Stimulated activated naive CD4-positive, alpha-beta T cell (primary cell): ENCODE data around the gene RPS5.
"Not testable (repeated sequence)": the region's sequence is repeated elsewhere in the genome, so short reads cannot be mapped to it uniquely, and the experiment has no call there.

Source experiments
- DNase-seq, 6 experiments: peaks; one replicate each; lab custom pipeline; 2025; lab: John Stamatoyannopoulos, UW

RPS5 gene

GRCh38 chr19:58385313-58385890 lies 1.7 kb upstream of the RPS5 start:
- DNase-seq: no peak

GRCh38 chr19:58385891-58386575 lies 1.0 kb upstream of the RPS5 start:
- DNase-seq: peak in 2 of 6 experiments; percentile 14 to 42

DNA sequence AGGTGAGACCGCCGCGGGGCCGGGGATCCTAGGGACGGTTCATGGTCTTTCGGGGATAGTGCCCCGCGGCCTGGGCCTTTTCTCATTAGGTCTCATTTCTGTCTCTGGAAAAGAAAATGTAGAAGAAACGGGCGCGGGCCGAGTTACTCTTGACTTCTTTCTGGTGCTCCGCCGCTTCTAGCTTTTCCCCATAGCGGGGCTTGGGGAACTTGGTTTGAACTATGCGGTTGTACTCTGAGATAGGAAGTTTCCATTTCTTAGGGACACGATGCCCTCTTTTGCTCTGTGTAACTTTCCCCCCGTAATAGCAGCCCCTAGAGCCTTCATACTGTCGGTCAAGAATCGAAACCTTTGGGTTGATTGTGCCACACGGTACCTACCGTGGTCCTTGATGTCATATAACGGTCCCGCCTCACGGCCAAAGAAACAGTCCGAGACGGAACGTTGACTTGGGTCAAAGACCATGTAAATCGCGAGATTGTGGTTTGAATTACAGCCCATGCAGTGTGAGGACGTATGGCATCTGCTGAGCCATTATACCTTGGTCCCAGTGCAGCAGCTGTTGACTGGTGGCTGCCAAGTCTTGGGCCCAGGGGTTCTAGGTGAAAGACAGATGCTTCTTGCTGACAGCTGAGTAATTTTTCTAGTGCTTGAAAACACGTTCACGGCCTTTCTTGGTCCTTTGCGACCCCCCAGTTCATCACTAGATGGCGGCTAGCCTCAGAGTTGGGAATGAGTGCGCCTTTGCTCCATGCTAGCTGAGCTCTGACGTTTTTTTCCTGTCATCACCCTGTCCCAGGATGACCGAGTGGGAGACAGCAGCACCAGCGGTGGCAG lies 487 bp downstream of the RPS5 start:
- DNase-seq: no peak

DNA sequence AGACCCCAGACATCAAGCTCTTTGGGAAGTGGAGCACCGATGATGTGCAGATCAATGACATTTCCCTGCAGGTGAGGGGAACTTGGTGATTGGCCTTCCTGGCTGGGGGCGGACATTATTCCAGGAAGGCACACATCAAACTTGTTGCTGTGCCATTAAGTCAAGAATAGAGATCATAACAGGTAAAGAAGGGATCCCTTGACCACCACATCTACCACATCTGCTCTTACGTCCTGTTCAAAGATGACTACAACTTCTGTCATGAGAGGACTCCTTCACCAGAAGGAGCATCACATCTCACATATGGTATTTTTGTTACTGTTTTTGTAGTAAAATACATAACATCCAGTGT lies 1.1 kb downstream of the RPS5 start:
- no peak for DNase-seq

DNA sequence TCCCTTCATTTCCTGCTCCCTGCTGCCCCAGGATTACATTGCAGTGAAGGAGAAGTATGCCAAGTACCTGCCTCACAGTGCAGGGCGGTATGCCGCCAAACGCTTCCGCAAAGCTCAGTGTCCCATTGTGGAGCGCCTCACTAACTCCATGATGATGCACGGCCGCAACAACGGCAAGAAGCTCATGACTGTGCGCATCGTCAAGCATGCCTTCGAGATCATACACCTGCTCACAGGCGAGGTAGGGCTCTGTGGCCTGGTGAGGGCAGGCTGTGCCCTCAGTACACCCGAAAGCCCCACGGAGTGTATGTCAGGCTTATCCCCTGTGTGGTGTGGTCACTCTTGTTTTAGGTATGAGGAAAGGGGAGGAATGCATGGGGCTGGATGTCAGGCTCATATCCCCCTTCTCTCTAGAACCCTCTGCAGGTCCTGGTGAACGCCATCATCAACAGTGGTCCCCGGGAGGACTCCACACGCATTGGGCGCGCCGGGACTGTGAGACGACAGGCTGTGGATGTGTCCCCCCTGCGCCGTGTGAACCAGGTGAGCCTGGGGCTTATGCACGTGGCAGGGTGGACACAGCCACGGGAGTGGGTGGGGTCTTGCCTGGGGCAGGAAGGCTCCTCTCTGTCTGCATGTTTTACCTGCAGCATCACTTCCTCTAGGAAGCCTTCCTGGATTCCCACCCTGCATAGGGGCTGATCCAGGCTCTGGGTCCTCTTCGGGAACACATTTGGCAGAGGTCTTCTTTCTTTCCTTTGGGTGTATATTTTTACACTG lies 6.1 kb downstream of the RPS5 start:
- no peak for DNase-seq

- DNase-seq: no peak
These were observed 6.6 kb downstream of the RPS5 start for GRCh38 chr19:58393725-58394033.

GRCh38 chr19:58394821-58395219 lies 7.8 kb downstream of the RPS5 start:
- DNase-seq: no peak

DNA sequence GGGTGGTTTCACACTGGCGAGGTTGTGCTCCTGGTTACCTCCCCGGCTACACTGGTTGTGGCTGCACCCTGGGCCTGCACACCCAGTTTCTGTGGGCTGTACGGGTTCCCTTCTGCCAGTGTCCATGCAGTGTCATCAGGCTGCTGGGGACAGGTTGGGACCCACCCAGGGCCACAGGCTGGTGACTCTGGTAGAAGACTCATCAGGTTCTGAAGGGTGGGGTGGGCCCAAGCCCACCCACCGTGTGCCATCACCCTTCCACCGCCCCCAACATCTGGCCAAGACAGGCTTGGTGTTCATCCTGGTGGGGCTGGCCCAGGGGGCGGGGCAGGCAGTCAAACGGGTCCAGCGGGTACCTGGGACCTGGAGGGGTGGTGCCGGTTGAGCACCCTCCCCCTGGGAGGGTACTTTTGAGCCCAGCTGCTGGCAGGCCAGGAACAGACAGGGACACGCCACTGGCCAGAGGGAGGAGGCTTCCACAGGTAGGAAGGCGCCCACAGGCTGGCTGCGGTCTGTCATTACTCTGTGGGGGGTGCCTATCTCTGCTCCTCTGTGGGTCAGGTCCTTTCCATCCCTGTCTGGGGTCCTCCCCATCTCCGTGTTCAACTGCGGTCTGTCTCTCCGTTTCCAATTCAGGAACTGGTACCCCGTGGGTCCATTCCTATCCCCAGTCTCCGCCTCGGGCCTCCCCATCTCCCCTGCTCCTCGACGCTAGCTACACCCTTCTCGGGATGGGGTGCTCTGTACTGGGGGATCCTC lies 8.3 kb downstream of the RPS5 start, which contains the start of gene RNF225:
TSS of gene RNF225 (plus strand) at position 437 of the 759 bp plus-strand sequence. CDS start 434 bp downstream, outside the sequence.
- no peak for DNase-seq

DNA sequence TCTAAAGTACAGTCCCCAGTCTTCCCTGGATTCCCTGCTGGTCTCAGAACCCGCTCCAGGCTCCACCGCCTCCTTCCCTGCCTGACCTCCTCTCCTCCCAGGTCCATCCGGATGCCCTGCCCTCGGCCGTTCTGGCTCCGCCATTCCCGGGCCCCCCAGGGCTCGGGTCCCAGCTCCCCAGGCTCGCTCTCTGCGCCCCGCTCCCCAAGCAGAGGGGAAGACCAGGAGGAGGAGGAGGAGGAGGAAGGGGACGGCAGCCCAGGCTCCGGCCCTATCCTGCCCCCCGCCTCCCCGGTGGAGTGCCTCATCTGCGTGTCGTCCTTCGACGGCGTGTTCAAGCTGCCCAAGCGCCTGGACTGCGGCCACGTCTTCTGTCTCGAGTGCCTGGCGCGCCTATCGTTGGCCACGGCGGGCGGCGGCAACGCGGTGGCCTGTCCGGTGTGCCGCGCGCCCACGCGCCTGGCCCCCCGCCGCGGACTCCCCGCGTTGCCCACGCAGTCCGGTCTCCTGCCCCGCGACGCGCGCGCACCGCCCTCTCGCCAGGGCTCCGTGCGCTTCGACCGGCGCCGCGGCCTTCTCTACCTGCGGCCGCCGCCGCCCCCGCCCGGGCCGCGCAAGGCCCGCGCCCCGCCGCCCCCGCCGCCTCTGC lies 9.0 kb downstream of the RPS5 start:
- DNase-seq: no peak

DNA sequence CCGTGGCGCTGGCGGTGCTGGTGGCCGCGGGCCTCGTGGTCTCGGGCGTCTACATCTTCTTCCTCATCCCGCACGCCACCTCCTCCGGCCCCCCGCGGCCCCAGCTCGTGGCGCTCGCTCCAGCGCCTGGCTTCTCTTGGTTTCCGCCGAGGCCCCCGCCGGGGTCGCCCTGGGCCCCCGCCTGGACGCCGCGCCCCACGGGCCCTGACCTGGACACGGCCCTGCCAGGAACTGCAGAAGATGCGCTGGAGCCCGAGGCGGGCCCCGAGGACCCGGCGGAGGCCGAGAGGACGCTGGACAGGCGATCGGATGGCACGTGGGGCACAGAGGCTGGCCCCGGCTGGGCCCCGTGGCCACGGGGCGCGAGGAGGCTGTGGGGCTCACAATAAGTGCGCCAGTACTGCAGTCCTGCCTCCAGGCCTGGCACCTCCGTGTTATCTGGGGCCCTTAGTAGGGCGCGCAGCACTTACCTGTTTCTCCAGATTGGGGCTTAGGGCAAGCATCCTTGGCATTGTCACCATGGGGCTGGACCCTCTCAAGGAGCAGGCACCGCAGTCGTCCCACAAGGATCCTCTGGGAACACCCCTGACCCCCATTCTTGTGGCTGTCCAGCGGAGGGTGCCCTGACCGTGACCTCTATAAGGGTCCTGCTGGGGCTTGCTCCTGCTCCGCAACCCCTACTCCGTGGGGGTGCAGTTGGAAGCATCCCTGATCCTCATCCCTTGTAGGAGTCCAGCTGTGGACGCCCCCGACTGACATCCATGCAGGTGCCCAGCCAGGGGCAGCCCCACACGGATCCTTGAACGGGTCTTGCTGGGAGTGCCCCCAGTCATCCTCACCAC lies 9.8 kb downstream of the RPS5 start:
- no peak for DNase-seq

GRCh38 chr19:58397533-58398037 lies 10.5 kb downstream of the RPS5 start:
- DNase-seq: no peak

DNA sequence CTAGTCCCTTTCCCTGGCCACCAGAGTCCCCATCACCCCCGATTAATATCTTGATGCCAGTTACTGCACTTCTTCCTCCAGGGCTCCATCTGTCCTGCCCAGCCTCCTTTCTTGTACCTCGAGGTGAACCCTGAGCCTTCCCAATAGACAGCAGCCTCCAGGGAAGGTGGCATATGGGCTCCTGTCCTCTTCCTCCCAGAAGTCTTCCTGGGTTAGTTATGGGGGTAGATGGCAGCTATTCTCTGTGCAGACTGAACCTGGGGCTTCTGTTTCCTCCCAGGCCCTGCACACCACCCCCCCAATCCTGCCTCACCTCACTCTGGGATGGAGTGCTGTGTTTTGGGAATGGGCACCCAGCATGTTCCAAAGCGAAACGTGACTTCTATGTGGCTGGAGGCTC lies 11.0 kb downstream of the RPS5 start:
- no peak for DNase-seq

DNA sequence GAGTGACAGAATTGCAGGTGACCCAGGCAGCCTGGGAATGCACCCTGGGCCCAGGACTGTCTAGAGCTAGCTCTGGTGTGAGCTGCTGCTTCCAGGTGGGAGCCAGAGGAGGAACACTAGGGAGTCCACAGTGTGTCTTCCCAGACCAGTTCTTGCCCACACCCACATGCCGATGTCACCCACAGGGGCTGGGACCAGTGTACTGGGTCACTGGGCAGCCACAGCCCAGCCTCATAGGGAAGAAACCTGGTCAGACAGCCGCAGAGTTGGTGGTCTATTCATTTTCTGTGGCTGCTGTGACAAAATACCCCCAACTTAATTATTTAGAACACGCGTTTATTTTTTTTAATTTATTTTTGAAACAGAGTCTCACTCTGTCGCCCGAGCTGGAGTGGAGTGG lies 11.5 kb downstream of the RPS5 start:
- DNase-seq: no peak

DNA sequence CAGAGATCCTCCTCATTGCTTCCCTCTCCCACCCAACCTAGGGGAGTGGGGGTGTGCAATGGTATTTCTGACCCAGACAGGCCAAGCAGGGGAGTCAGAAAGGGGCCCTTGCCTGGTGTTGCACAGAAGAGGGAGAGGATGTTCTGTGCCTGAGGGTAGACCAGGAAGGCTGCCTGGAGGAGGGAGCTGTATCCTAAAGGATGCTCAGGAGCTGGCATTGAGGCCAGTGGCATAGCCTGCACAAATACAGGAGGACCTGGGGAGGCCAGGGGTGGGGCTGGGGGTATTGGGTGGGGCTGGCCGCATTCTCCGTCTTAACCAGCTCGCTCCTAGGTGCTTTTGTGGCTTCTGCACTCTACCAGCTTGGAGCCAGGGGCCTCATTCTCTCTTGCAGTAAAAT lies 12.8 kb downstream of the RPS5 start:
- DNase-seq: no peak

DNA sequence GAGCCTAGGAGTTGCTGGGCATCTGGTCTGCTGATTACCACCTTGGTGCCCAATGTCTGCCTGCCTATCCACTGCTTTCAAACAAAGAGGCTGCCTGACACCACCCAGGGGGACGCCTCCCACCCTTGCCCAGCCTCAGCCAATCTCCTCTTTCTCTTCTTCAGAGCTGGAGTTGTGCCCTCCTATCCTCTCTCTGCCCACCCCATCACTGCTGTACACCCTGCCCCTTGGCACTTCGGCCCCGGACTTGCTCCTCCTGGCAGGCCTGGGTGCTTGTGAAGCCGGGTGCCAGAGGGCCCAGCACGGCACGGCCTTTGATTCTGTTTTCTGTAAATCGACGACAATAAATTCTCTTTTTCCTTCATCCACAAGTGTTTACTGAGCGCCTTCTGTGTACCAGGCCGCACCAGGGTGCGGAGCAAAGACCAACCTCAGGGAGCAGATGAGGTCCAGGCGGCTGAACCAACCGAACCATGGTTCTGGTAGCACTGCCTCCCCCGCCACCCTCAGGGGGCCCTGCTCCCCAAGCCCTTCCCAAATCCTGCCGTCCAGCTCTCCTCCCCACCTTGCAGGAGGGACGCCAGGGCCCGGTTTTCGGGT lies 13.3 kb downstream of the RPS5 start:
- DNase-seq: no peak

DNA sequence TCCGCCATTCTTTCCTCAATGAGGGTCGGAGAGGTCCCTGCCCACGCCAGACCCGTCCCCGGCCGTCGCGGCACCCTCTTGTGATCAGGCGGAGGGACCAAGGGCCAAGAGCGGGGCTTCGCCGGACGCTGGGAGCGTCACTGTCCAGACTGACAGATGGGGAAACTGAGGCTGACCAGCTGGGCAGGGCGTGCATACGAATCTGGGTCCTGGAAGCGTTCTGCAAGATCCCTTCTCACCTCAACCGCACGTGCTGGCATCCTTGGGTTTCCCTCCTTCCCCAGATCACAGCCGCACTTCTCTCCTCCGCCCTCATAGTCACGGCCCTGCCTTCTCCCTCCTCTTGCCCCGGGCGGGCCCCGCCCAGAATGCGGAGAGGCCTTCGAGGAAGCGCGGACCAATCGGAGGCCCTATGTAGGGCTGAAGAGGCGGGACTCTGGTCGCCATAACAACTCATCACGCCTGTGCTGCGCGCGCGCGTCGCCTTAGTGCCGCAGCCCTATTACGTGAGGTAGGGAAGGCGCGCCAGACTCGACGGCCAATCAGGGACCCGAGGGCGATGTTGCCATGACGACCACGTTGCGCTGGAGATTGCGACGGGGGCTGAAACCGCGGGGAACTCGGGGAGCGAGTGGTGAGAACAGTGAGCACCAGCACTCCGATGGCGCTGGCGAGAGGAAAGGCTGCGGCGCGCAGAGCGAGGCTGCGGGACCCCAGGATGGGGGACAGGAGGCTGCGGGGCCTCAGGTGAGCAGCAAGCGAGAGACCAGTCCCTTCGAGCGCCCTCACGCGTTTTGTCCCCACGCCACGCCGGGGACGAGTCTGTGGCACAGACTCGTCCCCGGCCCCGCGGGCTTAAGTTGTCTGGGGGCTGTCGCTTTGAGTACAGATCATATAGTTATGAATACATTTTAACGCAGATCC lies 14.1 kb downstream of the RPS5 start:
- peak; percentile 95 to 100 (median 98) for DNase-seq

DNA sequence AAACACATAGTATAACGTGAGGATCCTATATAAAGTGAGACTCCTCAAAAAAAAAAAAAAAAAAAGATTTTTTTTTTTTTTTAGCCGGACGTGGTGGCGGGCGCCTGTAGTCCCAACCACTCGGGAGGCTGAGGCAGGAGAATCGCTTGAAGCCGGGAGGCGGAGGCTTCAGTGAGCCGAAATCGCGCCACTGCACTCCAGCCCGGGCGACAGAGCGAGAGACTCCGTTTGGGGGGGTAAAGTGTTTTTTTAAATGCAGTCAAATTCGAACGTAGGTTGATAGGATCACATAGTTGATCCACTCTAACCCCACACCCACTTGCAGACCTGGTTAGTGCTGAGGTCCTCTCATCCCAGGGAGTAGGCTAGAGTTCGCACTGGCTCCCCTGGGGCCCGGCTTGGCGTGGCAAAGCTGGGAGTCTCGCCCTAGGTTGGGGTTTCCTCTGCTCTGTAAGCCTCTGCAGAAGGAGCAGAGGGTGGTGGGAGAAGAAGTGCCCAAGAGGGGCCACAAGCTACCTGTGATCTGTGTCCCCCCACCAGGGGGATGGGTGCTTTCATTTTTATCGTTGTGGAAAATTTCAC lies 14.9 kb downstream of the RPS5 start:
- DNase-seq: no peak

GRCh38 chr19:58403920-58404478 lies 16.9 kb downstream of the RPS5 start:
- DNase-seq: not testable (repeated sequence)
